B cell (primary cell): ENCODE data around the gene CAMK2G. TPM values are rescaled to one million over a fixed set of nuclear protein-coding genes. Genes with fewer than 3 reads are reported as not detected.
A peak's percentile ranks its signal among the peaks of the same experiment; 100 is the strongest.

Experiments used
- ATAC-seq: fragments of 200-7000 bp; cut with Tn5 transposase; one replicate; pipeline ENCODE4 v1.10.0; 2021; ENCODE audit warnings: low read depth, mild to moderate bottlenecking, moderate number of reproducible peaks, moderate library complexity
- CTCF ChIA-PET: fragments of 350-600 bp; sonication (Branson Sonifier 250); formaldehyde crosslinking; loops from one replicate; lab custom pipeline; 2021; ENCODE audit warnings: antibody characterized with exemption, inconsistent platforms; lab: Charles Lee
- POLR2A ChIA-PET: fragments of 350-600 bp; sonication (Branson Sonifier 250); formaldehyde crosslinking; loops from one replicate; lab custom pipeline; 2021; ENCODE audit warnings: antibody characterized with exemption; lab: Charles Lee
- DNase-seq: peaks from one replicate; pipeline ENCODE4 v3.0.0; 2013
- H2AFZ ChIP-seq: 2 replicates; pipeline ENCODE4 v1.6.1; 2012; ENCODE audit warnings: mild to moderate bottlenecking, low read depth, low read length; ENCODE audit not compliant: insufficient read depth, poor library complexity, severe bottlenecking
- H3K27ac ChIP-seq, 2 donors: 1 replicate in 1 of 2; 2 replicates in 1 of 2; pipeline ENCODE4 v1.5.1; 2012 to 2013; ENCODE audit warnings: low read length in 2 of 2, mild to moderate bottlenecking in 2 of 2, moderate library complexity in 1 of 2
- H3K27me3 ChIP-seq, 4 experiments: fragments of 200-600 bp in 1 of 4; sonication (generic) in 1 of 4; replicated peaks in 1 of 4; 1 replicate in 2 of 4; 2 replicates in 2 of 4; pipeline versions ENCODE4 v1.6.1 to v1.7.0; 2013 to 2016; ENCODE audit warnings: low read length in 3 of 4, mild to moderate bottlenecking in 2 of 4, mixed read lengths in 1 of 4, moderate library complexity in 1 of 4; ENCODE audit not compliant: insufficient read depth in 4 of 4, control insufficient read depth in 3 of 4; ENCODE audit errors: control extremely low read depth in 1 of 4
- H3K36me3 ChIP-seq, 2 experiments: replicated peaks in 1 of 2; 1 replicate in 1 of 2; 2 replicates in 1 of 2; pipeline versions ENCODE4 v1.6.1 to v1.7.1; 2013; ENCODE audit warnings: low read length in 1 of 2; ENCODE audit not compliant: insufficient read depth in 2 of 2, control insufficient read depth in 1 of 2; ENCODE audit errors: control extremely low read depth in 1 of 2, extremely low read depth in 1 of 2
- H3K4me1 ChIP-seq, 2 donors: fragments of 200-600 bp in 1 of 2; sonication (generic) in 1 of 2; 1 replicate in 1 of 2; 2 replicates in 1 of 2; pipeline versions ENCODE4 v1.5.1 to v1.6.1; 2013 to 2017; ENCODE audit warnings: low read length in 2 of 2; ENCODE audit not compliant: control insufficient read depth in 2 of 2, insufficient read depth in 2 of 2
- H3K4me2 ChIP-seq: replicated peaks from 2 replicates; pipeline ENCODE3; 2012; ENCODE audit warnings: mild to moderate bottlenecking, low read depth, low read length; ENCODE audit not compliant: poor library complexity, severe bottlenecking
- H3K4me3 ChIP-seq, 5 experiments: fragments of 200-600 bp in 1 of 5; sonication (generic) in 1 of 5; 1 replicate in 3 of 5; 2 replicates in 2 of 5; pipeline versions ENCODE4 v1.5.1 to v1.7.0; 2011 to 2016; ENCODE audit warnings: low read length in 4 of 5, mild to moderate bottlenecking in 4 of 5, low read depth in 2 of 5, control low read depth in 1 of 5, moderate library complexity in 1 of 5; ENCODE audit not compliant: insufficient read depth in 1 of 5; ENCODE audit errors: control extremely low read depth in 1 of 5, extremely low read depth in 1 of 5
- H3K79me2 ChIP-seq: fragments of 200-600 bp; sonication (generic); one replicate; pipeline ENCODE4 v1.6.0; 2016; ENCODE audit warnings: low read length; ENCODE audit not compliant: control insufficient read depth, insufficient read depth
- H3K9ac ChIP-seq: fragments of 200-600 bp; sonication (generic); 2 replicates; pipeline ENCODE4 v1.6.1; 2017; ENCODE audit warnings: mild to moderate bottlenecking, low read length, moderate library complexity
- H3K9me3 ChIP-seq, 3 donors: one replicate each; pipeline versions ENCODE4 v1.6.1 to v1.7.1; 2013; ENCODE audit warnings: low read length in 2 of 3; ENCODE audit not compliant: control insufficient read depth in 2 of 3, insufficient read depth in 1 of 3; ENCODE audit errors: control extremely low read depth in 1 of 3
- H4K20me1 ChIP-seq: 2 replicates; pipeline ENCODE4 v1.6.0; 2012; ENCODE audit warnings: mild to moderate bottlenecking, low read length; ENCODE audit not compliant: insufficient read depth, control insufficient read depth, poor library complexity, severe bottlenecking
- H3K27ac Mint-ChIP-seq: one replicate; pipeline ENCODE4 v1.8.0; 2021; ENCODE audit warnings: mixed read lengths
- H3K27me3 Mint-ChIP-seq: one replicate; pipeline ENCODE4 v1.8.0; 2021; ENCODE audit warnings: mixed read lengths
- H3K4me1 Mint-ChIP-seq: one replicate; pipeline ENCODE4 v1.8.0; 2021; ENCODE audit warnings: mixed read lengths
- H3K4me3 Mint-ChIP-seq: one replicate; pipeline ENCODE4 v1.8.0; 2021; ENCODE audit warnings: mixed read lengths
- H3K9me3 Mint-ChIP-seq: one replicate; pipeline ENCODE4 v1.8.0; 2022; ENCODE audit warnings: mixed read lengths; ENCODE audit not compliant: insufficient read depth
- CTCF ChIP-seq: fragments of 200-600 bp; IDR thresholded peaks from one replicate; pipeline ENCODE4 v1.8.0; 2022; ENCODE audit warnings: antibody characterized with exemption, mild to moderate bottlenecking
- EZH2 ChIP-seq: IDR thresholded peaks from 2 replicates; pipeline ENCODE4 v1.6.1; 2012; ENCODE audit warnings: borderline replicate concordance, low read depth, mild to moderate bottlenecking, moderate library complexity, low read length; ENCODE audit not compliant: insufficient read depth, poor library complexity, severe bottlenecking
- WGBS: methylation state at CpG from one replicate; pipeline ENCODE4 v1.1.5; 2013; ENCODE audit warnings: missing lambda C conversion rate; ENCODE audit not compliant: insufficient coverage; 5-methylcytosine and 5-hydroxymethylcytosine counted together
- intact Hi-C: fragments of 100-400 bp; cut with micrococcal nuclease; formaldehyde crosslinking; loops from one replicate; pipeline ENCODE4 v1.10.0; 2022
- polyA plus RNA-seq: library from polyadenylated mRNA; depleted of rRNA; stranded (reverse); fragments of >200 nt; gene quantifications from 2 replicates; pipeline ENCODE4 v1.2.3, GENCODE V29; 2012
- total RNA-seq, 2 donors: library from RNA; stranded (reverse); fragments of 120-200 nt in 1 of 2; gene quantifications; 1 replicate in 1 of 2; 2 replicates in 1 of 2; pipeline versions ENCODE4 v1.2.3 to v1.2.4, GENCODE V29; 2013 to 2022

Gene CAMK2G
- total and polyA plus RNA-seq, 2 donors (not counting 1 experiment from before 2014, with no cell fraction given): 42.7 to 48.7 TPM

- no peaks in the 10 kb centered on the region for H3K9me3 ChIP-seq
- peak within 1 kb of the TSS; percentile 56 to 97 (median 85) for H3K4me3 ChIP-seq
- 0% methylated on average over 30 of the region's 36 CpGs for WGBS
- peak within 1 kb of the TSS; percentile 87 for H2AFZ ChIP-seq
- ATAC-seq (peak; percentile 87), DNase-seq (peak; percentile 95)
- POLR2A ChIA-PET: interaction anchor here (0.9 to 2.7 kb wide), 4 partner anchors 12 to 42 kb away, joined by 4 to 24 read pairs (median 7); partner anchors contain the start of genes NDST2 and SEC24C
- H3K27me3 ChIP-seq: no peaks in the 10 kb centered on the region
- peaks cover 2 to 14% of the 10 kb centered on the region in 2 experiments for H3K36me3 ChIP-seq
- CTCF ChIA-PET: interaction anchor here (0.8 to 6.2 kb wide), 3 partner anchors 13 to 55 kb away, joined by 3 to 35 read pairs (median 3); a partner anchor contains a TSS
- H3K4me1 Mint-ChIP-seq: peaks cover 48% of the 10 kb centered on the region
- H3K27ac ChIP-seq: peak within 1 kb of the TSS; percentile 53 to 74
- no peak for TF ChIP-seq CTCF
- TF ChIP-seq EZH2: no peak
- H3K4me1 ChIP-seq: peaks cover 32 to 46% of the 10 kb centered on the region in 2 donors
- intact Hi-C loops: loop anchor here (1.0 to 5.0 kb wide), 5 partner anchors 13 to 288 kb away; partner anchors contain the start of genes NDST2, PPP3CB and SEC24C
- no peaks in the 10 kb centered on the region for H3K9me3 Mint-ChIP-seq
- H3K9ac ChIP-seq: peak within 1 kb of the TSS; percentile 90
- H3K4me3 Mint-ChIP-seq: peak within 1 kb of the TSS; percentile 96
- peak within 1 kb of the TSS; percentile 98 for H3K4me2 ChIP-seq
- peaks cover 28% of the 10 kb centered on the region for H4K20me1 ChIP-seq
- H3K79me2 ChIP-seq: peaks cover 82% of the 10 kb centered on the region
- no peaks in the 10 kb centered on the region for H3K27me3 Mint-ChIP-seq
- peak within 1 kb of the TSS; percentile 98 for H3K27ac Mint-ChIP-seq
These were observed 89.1 kb downstream of the CAMK2G start, which contains the start of gene ZSWIM8 for GRCh38 chr10:73785211-73785720. ZSWIM8 (plus strand) TSS chr10:73785606; CDS start chr10:73785879, 273 bp downstream.

GRCh38 chr10:73782749-73783085 lies 91.6 kb downstream of the CAMK2G start:
- H3K27ac ChIP-seq: peak overlapping the region; percentile 60 to 89
- H3K9ac ChIP-seq: peak overlapping the region; percentile 75
- no peak for DNase-seq
- POLR2A ChIA-PET: no interaction called here
- H3K9me3 ChIP-seq: no peaks in the 10 kb centered on the region
- WGBS: no CpG with 5 or more reads among the region's 2 CpGs
- Mint-ChIP-seq H3K4me1 (peaks cover 56% of the 10 kb centered on the region), H3K4me3 (peak overlapping the region; percentile 99), H3K27ac (peak overlapping the region; percentile 97), H3K9me3 (no peaks in the 10 kb centered on the region), H3K27me3 (no peaks in the 10 kb centered on the region)
- no peak for TF ChIP-seq CTCF
- no peak for TF ChIP-seq EZH2
- intact Hi-C loops: no loop called here
- peaks cover 32 to 46% of the 10 kb centered on the region in 2 donors for H3K4me1 ChIP-seq
- H2AFZ ChIP-seq: no peak overlapping the region
- CTCF ChIA-PET: interaction anchor here (6.2 kb wide), 1 partner anchor 11 kb away, joined by 35 read pairs; a partner anchor contains a TSS
- H3K4me3 ChIP-seq: peak overlapping the region; percentile 72 to 86 (median 79)
- ATAC-seq: no peak
- peaks cover 76% of the 10 kb centered on the region for H3K79me2 ChIP-seq
- H3K4me2 ChIP-seq: peak overlapping the region; percentile 76
- no peaks in the 10 kb centered on the region for H3K27me3 ChIP-seq
- peaks cover 15% of the 10 kb centered on the region for H4K20me1 ChIP-seq
- H3K36me3 ChIP-seq: peaks cover 0 to 8% of the 10 kb centered on the region in 2 experiments
